WERI-Rb-1 (cell line): ENCODE measurements around the gene KCNH3.
A peak's percentile ranks its signal among the peaks of the same experiment; 100 is the strongest.

Experiments
- DNase-seq: peaks from one replicate; pipeline ENCODE4 v3.0.0-alpha.2; 2020
- H3K27ac ChIP-seq: fragments of 250-450 bp; sonication (Bioruptor Pico); 2 replicates; pipeline ENCODE4 v1.5.1; 2020; ENCODE audit warnings: mild to moderate bottlenecking, moderate library complexity
- H3K27me3 ChIP-seq: fragments of 250-450 bp; sonication (Bioruptor Pico); 2 replicates; pipeline ENCODE4 v1.5.1; 2021; ENCODE audit warnings: mild to moderate bottlenecking, low read depth, moderate library complexity; ENCODE audit not compliant: insufficient read depth, severe bottlenecking
- H3K36me3 ChIP-seq: fragments of 250-450 bp; sonication (Bioruptor Pico); 2 replicates; pipeline ENCODE4 v1.5.1; 2020; ENCODE audit warnings: mild to moderate bottlenecking, moderate library complexity
- H3K4me3 ChIP-seq: 2 replicates; pipeline ENCODE4 v1.5.1; 2011; ENCODE audit warnings: low read depth, mild to moderate bottlenecking, control low read depth, low read length
- H3K9me3 ChIP-seq: fragments of 250-450 bp; sonication (Bioruptor Pico); 2 replicates; pipeline ENCODE4 v1.5.1; 2021; ENCODE audit warnings: mild to moderate bottlenecking, moderate library complexity; ENCODE audit not compliant: severe bottlenecking
- CTCF ChIP-seq: IDR thresholded peaks from 2 replicates; pipeline ENCODE4 v1.5.1; 2011; ENCODE audit warnings: low read depth, mild to moderate bottlenecking, control low read depth, inconsistent platforms, low read length

The KCNH3 gene

GRCh38 chr12:49580572-49581535 is 42.0 kb downstream of the KCNH3 start:
- peak; percentile 85 for TF ChIP-seq CTCF
- no peak overlapping the region for H3K27ac ChIP-seq
- peak; percentile 92 for DNase-seq

GRCh38 chr12:49582201-49582600 is 43.4 kb downstream of the KCNH3 start:
- H3K27me3 ChIP-seq = no peaks in the 10 kb centered on the region
- H3K4me3 ChIP-seq = no peak overlapping the region
- no peaks in the 10 kb centered on the region; the same call in none of the 2 replicates for H3K36me3 ChIP-seq
- DNase-seq = no peak
- H3K9me3 ChIP-seq = no peaks in the 10 kb centered on the region
- TF ChIP-seq CTCF = no peak
- H3K27ac ChIP-seq = no peak overlapping the region

More at GRCh38 chr12:49580572-49581535, 42.0 kb downstream of the KCNH3 start:
- H3K4me3 ChIP-seq = no peak overlapping the region
- peaks cover 3% of the 10 kb centered on the region for H3K36me3 ChIP-seq
- H3K27me3 ChIP-seq = no peaks in the 10 kb centered on the region
- H3K9me3 ChIP-seq = no peaks in the 10 kb centered on the region

GRCh38 chr12:49582850-49583249 is 44.0 kb downstream of the KCNH3 start:
- DNase-seq = no peak
- H3K36me3 ChIP-seq = no peaks in the 10 kb centered on the region; the same call in none of the 2 replicates
- no peak for TF ChIP-seq CTCF
- no peaks in the 10 kb centered on the region for H3K27me3 ChIP-seq
- H3K27ac ChIP-seq = no peak overlapping the region
- no peaks in the 10 kb centered on the region for H3K9me3 ChIP-seq
- H3K4me3 ChIP-seq = no peak overlapping the region

- TF ChIP-seq CTCF = no peak
- H3K4me3 ChIP-seq = no peak overlapping the region
- no peak overlapping the region for H3K27ac ChIP-seq
- no peaks in the 10 kb centered on the region; the same call in none of the 2 replicates for H3K36me3 ChIP-seq
- no peaks in the 10 kb centered on the region for H3K9me3 ChIP-seq
- no peak for DNase-seq
- no peaks in the 10 kb centered on the region for H3K27me3 ChIP-seq
Observed at GRCh38 chr12:49583366-49584094, 44.7 kb downstream of the KCNH3 start.

- Histone ChIP-seq H3K4me3 (no peak overlapping the region), H3K9me3 (no peaks in the 10 kb centered on the region), H3K36me3 (no peaks in the 10 kb centered on the region; the same call in none of the 2 replicates), H3K27ac (no peak overlapping the region), H3K27me3 (no peaks in the 10 kb centered on the region)
- DNase-seq = no peak
- TF ChIP-seq CTCF = no peak
Observed at GRCh38 chr12:49584591-49584990, 45.8 kb downstream of the KCNH3 start.
